HL-60 (cell line): Measurements from ENCODE around the gene OPN5.

ENCODE experiments used
- DNase-seq, 2 experiments: peaks; one replicate each; pipeline ENCODE4 v3.0.0-alpha.2; 2010 to 2020; ENCODE audit warnings: low read depth in 1 of 2, low spot score in 1 of 2
- H3K27ac ChIP-seq: fragments of 250-450 bp; sonication (Bioruptor Pico); replicated peaks from 2 replicates; pipeline ENCODE4 v1.5.1; 2020; ENCODE audit warnings: mild to moderate bottlenecking, moderate library complexity
- H3K27me3 ChIP-seq: fragments of 250-450 bp; sonication (Bioruptor Pico); 2 replicates; pipeline ENCODE4 v1.5.1; 2021; ENCODE audit warnings: mild to moderate bottlenecking, moderate library complexity; ENCODE audit not compliant: insufficient read depth, poor library complexity, severe bottlenecking
- H3K4me3 ChIP-seq: replicated peaks from 2 replicates; pipeline ENCODE4 v1.5.1; 2011; ENCODE audit warnings: mild to moderate bottlenecking, control low read depth, low read length; ENCODE audit not compliant: insufficient read depth
- GABPA ChIP-seq: IDR thresholded peaks from 2 replicates; pipeline ENCODE4 v1.6.1; 2012; ENCODE audit warnings: low read depth
- POLR2AphosphoS5 ChIP-seq: IDR thresholded peaks from 2 replicates; pipeline ENCODE4 v1.6.1; 2012; ENCODE audit warnings: low read depth
- REST ChIP-seq: IDR thresholded peaks from 2 replicates; pipeline ENCODE4 v1.6.1; 2012; ENCODE audit warnings: low read depth; ENCODE audit not compliant: insufficient replicate concordance
- SPI1 ChIP-seq: IDR thresholded peaks from 2 replicates; pipeline ENCODE4 v1.6.1; 2012; ENCODE audit warnings: low read depth, mild to moderate bottlenecking, borderline replicate concordance
- TF ChIP-seq, protein P1 (sequence below): IDR thresholded peaks from one replicate; pipeline ENCODE4 v1.5.1; 2011; ENCODE audit warnings: low read length, control low read depth, inconsistent platforms; ENCODE audit not compliant: insufficient read depth

OPN5 gene

GRCh38 chr6:47875593-47875992 lies 93.8 kb downstream of the OPN5 start:
- no peak overlapping the region for H3K4me3 ChIP-seq
- no peak for DNase-seq
- TF ChIP-seq GABPA (no peak), REST (no peak), SPI1 (no peak), POLR2AphosphoS5 (no peak)
- TF ChIP-seq, protein P1, sequence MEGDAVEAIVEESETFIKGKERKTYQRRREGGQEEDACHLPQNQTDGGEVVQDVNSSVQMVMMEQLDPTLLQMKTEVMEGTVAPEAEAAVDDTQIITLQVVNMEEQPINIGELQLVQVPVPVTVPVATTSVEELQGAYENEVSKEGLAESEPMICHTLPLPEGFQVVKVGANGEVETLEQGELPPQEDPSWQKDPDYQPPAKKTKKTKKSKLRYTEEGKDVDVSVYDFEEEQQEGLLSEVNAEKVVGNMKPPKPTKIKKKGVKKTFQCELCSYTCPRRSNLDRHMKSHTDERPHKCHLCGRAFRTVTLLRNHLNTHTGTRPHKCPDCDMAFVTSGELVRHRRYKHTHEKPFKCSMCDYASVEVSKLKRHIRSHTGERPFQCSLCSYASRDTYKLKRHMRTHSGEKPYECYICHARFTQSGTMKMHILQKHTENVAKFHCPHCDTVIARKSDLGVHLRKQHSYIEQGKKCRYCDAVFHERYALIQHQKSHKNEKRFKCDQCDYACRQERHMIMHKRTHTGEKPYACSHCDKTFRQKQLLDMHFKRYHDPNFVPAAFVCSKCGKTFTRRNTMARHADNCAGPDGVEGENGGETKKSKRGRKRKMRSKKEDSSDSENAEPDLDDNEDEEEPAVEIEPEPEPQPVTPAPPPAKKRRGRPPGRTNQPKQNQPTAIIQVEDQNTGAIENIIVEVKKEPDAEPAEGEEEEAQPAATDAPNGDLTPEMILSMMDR, result no peak

More at GRCh38 chr6:47875593-47875992, 93.8 kb downstream of the OPN5 start:
- Histone ChIP-seq H3K27me3 (no peaks in the 10 kb centered on the region), H3K27ac (no peak overlapping the region)
